Measurements from ENCODE around the gene SKOR2. TPM values are rescaled to one million over a fixed set of nuclear protein-coding genes. Genes with fewer than 3 reads are reported as not detected.

The SKOR2 gene
- total RNA-seq, 3 donors from 2014 or later (not counting 1 experiment from before 2014, with no cell fraction given), result not detected

DNA sequence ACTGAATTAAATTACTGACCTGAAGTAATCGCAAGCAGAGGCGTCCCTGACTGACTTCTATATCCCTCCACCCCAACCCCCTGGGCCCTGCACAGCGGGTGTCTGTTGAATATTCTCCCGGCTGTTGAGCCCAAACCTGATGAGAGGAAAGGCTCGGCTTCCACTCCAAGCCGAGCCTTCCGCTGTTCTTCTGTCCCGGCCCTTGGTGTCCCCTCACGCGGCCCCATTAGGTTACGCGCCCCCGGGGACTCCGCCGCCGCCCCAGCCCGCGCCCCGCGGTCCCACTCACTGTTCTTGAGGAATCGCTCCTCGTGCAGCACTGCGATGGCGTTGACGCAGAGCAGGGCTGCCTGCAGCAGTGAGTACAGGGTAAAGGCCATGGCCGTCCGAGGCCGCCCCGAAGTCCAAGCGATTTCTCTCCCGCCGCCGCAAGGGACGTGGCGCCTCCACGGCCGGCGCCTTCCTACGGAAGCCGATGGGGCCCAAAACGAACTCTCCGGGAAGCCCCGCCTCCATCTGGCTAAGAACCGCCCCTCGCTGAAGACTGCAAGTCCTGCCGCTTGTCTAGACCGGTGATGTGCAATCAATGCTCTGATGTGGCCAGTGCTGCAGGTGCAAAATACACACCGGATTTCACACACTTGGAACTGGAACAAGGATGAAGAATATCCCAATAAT, 75.4 kb downstream of the SKOR2 start, which contains the start of gene IER3IP1:
Gene IER3IP1, minus strand, starts transcription at position 467 of the 678 bp plus-strand sequence. Its CDS starts 87 bp downstream, at position 380.
- TF ChIP-seq, protein P1, sequence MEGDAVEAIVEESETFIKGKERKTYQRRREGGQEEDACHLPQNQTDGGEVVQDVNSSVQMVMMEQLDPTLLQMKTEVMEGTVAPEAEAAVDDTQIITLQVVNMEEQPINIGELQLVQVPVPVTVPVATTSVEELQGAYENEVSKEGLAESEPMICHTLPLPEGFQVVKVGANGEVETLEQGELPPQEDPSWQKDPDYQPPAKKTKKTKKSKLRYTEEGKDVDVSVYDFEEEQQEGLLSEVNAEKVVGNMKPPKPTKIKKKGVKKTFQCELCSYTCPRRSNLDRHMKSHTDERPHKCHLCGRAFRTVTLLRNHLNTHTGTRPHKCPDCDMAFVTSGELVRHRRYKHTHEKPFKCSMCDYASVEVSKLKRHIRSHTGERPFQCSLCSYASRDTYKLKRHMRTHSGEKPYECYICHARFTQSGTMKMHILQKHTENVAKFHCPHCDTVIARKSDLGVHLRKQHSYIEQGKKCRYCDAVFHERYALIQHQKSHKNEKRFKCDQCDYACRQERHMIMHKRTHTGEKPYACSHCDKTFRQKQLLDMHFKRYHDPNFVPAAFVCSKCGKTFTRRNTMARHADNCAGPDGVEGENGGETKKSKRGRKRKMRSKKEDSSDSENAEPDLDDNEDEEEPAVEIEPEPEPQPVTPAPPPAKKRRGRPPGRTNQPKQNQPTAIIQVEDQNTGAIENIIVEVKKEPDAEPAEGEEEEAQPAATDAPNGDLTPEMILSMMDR (IDR thresholded peaks at IDR 0.05), result no peak
- Mint-ChIP-seq H3K4me1 (peaks cover 0 to 4% of the 10 kb centered on the region in 2 donors), H3K4me3 (peak within 1 kb of the TSS; percentile 77), H3K27ac (peak within 1 kb of the TSS in 1 of 2 donors; percentile 50), H3K36me3 (no peaks in the 10 kb centered on the region), H3K27me3 (ENCODE audit: low read depth in 2 of 2) (peaks cover 0 to 14% of the 10 kb centered on the region in 2 donors), H3K9me3 (no peaks in the 10 kb centered on the region)
- intact Hi-C loops (cut with micrococcal nuclease), result loop anchor here (1.0 kb wide), 1 partner anchor 26 kb away; the partner anchor contains the start of gene HDHD2
- Histone ChIP-seq H3K27ac (ENCODE audit: low read length) (peak within 1 kb of the TSS; percentile 3), H3K9me3 (ENCODE audit: control insufficient read depth, insufficient read depth, low read length) (no peaks in the 10 kb centered on the region), H3K4me1 (ENCODE audit: control insufficient read depth, insufficient read depth, low read length) (peaks cover 23% of the 10 kb centered on the region), H3K4me3 (ENCODE audit: low read length) (peak within 1 kb of the TSS; percentile 99), H3K36me3 (ENCODE audit: control insufficient read depth, insufficient read depth, low read length) (no peaks in the 10 kb centered on the region), H3K27me3 (ENCODE audit: control insufficient read depth, insufficient read depth, low read length) (no peaks in the 10 kb centered on the region)
- WGBS (ENCODE audit: insufficient coverage), result under 1% methylated on average over 48 of the region's 48 CpGs
- peak; percentile 82 to 91 for DNase-seq
- peak; percentile 92 to 97 (median 96) for ATAC-seq

- H3K9me3 Mint-ChIP-seq, result no peaks in the 10 kb centered on the region
- H3K4me3 Mint-ChIP-seq, result no peak overlapping the region
- WGBS (ENCODE audit: insufficient coverage), result 6% methylated on average over 22 of the region's 24 CpGs
- ATAC-seq, result peak in 1 of 3 donors; percentile 3
- H3K27me3 Mint-ChIP-seq (ENCODE audit: low read depth in 2 of 2), result peaks cover 0 to 8% of the 10 kb centered on the region in 2 donors
- DNase-seq, result no peak
- intact Hi-C loops (cut with micrococcal nuclease), result no loop called here
- Histone ChIP-seq H3K27me3 (ENCODE audit: control insufficient read depth, insufficient read depth, low read length) (no peaks in the 10 kb centered on the region), H3K27ac (ENCODE audit: low read length) (no peak overlapping the region), H3K36me3 (ENCODE audit: control insufficient read depth, insufficient read depth, low read length) (no peaks in the 10 kb centered on the region), H3K9me3 (ENCODE audit: control insufficient read depth, insufficient read depth, low read length) (no peaks in the 10 kb centered on the region), H3K4me3 (ENCODE audit: low read length) (peak overlapping the region; percentile 99), H3K4me1 (ENCODE audit: control insufficient read depth, insufficient read depth, low read length) (peaks cover 23% of the 10 kb centered on the region)
- H3K4me1 Mint-ChIP-seq, result peaks cover 0 to 4% of the 10 kb centered on the region in 2 donors
- no peak overlapping the region for H3K27ac Mint-ChIP-seq
- no peaks in the 10 kb centered on the region for H3K36me3 Mint-ChIP-seq
- TF ChIP-seq, protein P1 (IDR thresholded peaks at IDR 0.05), result no peak
Measured at GRCh38 chr18:47175283-47175897, 76.1 kb downstream of the SKOR2 start.

DNA sequence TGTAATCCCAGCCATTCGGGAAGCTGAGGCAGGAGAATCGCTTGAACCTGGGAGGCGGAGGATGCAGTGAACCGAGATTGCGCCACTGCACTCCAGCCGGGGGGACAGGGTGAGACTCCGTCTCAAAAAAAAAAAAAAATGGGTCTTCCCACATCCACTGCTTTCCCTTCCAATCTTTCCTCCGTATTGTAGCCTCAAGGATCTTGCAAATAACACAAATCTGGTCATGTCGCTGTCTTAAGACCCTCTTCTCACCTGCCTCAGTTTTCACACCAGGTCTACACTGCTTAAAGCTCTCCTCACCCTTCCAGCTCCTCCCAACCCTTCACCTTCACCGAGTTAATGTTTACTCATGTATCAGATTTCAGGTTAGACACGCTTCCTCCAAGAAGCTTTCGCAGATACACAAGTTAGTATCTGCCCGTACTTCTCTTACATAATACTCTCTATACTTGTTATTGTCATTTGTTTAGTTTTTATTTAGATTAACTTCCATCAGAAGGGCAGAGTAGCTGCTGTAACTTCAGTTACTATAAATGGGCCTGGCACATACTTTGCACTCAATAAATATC, 76.8 kb downstream of the SKOR2 start:
- intact Hi-C loops (cut with micrococcal nuclease), result no loop called here
- peaks cover 23% of the 10 kb centered on the region for H3K4me1 ChIP-seq (ENCODE audit: control insufficient read depth, insufficient read depth, low read length)
- Mint-ChIP-seq H3K9me3 (no peaks in the 10 kb centered on the region), H3K27ac (no peak overlapping the region), H3K27me3 (ENCODE audit: low read depth in 2 of 2) (no peaks in the 10 kb centered on the region), H3K4me1 (peaks cover 0 to 4% of the 10 kb centered on the region in 2 donors), H3K4me3 (no peak overlapping the region), H3K36me3 (no peaks in the 10 kb centered on the region)
- WGBS (ENCODE audit: insufficient coverage), result 92% methylated on average over 12 of the region's 13 CpGs
- no peaks in the 10 kb centered on the region for H3K9me3 ChIP-seq (ENCODE audit: control insufficient read depth, insufficient read depth, low read length)
- H3K27me3 ChIP-seq (ENCODE audit: control insufficient read depth, insufficient read depth, low read length), result no peaks in the 10 kb centered on the region
- no peak for ATAC-seq
- no peak overlapping the region for H3K27ac ChIP-seq (ENCODE audit: low read length)
- H3K36me3 ChIP-seq (ENCODE audit: control insufficient read depth, insufficient read depth, low read length), result no peaks in the 10 kb centered on the region
- TF ChIP-seq, protein P1 (IDR thresholded peaks at IDR 0.05), result no peak
- no peak overlapping the region for H3K4me3 ChIP-seq (ENCODE audit: low read length)
- DNase-seq, result no peak
